ENCODE data around the gene PSMC3. TPM values are rescaled to one million over a fixed set of nuclear protein-coding genes. Genes with fewer than 3 reads are reported as not detected.

PSMC3 gene
- total and polyA plus RNA-seq, 9 of the 15 experiments (the other 6 are each of a cell fraction or from before 2014, with no cell fraction given): 44.3 to 324 (median 240) TPM

DNA sequence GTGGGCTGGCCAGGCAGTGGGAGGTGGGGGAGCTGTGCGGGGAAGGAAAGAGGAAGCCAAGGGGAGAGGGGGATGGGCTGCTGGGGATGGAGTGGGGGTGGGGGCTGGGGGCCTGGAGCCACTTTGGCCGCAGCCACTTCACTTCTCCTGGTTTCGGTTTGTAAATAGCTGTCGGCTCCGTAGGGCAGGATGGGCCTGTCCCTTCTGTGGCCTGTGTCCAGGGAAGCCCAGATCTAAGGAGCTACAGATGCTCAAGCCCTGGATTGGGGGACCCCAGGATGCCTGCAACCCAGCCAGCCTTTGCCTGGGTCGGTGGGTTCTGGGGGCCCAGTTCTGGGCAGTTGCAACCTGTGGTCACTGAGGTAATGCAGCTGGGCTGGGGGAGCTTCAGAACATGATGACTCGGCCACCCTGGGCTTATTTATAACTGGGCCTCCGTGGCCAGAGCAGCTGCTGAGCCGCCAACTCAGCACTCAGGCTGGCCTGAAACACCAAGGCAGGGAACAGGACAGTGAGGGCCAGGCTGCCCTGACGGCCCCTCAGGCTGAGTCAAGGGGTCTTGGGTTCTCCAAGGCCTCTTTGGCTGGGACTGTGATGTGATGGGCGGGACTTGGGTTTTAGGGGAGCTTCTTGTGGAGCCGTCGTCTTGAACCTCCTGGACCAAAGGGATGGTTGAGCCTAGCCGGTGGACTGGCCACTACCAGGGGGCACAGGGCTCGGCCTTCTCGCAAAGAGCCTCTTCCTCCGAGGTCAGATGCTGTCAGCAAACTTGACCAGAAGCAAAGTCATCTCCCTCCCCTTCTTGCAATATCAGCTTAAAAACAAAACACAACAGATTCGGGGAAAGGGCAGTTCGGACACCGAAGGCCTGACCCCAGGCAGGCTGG is 32.8 kb downstream of the PSMC3 start (continued):
- no peak for TF ChIP-seq ELK3 (CRISPR knock-in tag; IDR thresholded peaks at IDR 0.05)
- no peak for TF ChIP-seq SIX5 (IDR thresholded peaks at IDR 0.05; ENCODE audit: borderline replicate concordance in 1 of 2, insufficient read depth in 1 of 2, low read depth in 1 of 2, low read length in 2 of 2)
- TF ChIP-seq, protein P1, sequence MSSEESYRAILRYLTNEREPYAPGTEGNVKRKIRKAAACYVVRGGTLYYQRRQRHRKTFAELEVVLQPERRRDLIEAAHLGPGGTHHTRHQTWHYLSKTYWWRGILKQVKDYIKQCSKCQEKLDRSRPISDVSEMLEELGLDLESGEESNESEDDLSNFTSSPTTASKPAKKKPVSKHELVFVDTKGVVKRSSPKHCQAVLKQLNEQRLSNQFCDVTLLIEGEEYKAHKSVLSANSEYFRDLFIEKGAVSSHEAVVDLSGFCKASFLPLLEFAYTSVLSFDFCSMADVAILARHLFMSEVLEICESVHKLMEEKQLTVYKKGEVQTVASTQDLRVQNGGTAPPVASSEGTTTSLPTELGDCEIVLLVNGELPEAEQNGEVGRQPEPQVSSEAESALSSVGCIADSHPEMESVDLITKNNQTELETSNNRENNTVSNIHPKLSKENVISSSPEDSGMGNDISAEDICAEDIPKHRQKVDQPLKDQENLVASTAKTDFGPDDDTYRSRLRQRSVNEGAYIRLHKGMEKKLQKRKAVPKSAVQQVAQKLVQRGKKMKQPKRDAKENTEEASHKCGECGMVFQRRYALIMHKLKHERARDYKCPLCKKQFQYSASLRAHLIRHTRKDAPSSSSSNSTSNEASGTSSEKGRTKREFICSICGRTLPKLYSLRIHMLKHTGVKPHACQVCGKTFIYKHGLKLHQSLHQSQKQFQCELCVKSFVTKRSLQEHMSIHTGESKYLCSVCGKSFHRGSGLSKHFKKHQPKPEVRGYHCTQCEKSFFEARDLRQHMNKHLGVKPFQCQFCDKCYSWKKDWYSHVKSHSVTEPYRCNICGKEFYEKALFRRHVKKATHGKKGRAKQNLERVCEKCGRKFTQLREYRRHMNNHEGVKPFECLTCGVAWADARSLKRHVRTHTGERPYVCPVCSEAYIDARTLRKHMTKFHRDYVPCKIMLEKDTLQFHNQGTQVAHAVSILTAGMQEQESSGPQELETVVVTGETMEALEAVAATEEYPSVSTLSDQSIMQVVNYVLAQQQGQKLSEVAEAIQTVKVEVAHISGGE (CRISPR knock-in tag; IDR thresholded peaks at IDR 0.05): no peak
- no peak for TF ChIP-seq TAF7 (tag; IDR thresholded peaks at IDR 0.05)
- TF ChIP-seq ZNF436 (CRISPR knock-in tag; IDR thresholded peaks at IDR 0.05): no peak
- TF ChIP-seq ZNF384 (IDR thresholded peaks at IDR 0.05; ENCODE audit: low read depth, low read length): no peak
- no peak for TF ChIP-seq SREBF1 (IDR thresholded peaks at IDR 0.05; ENCODE audit: borderline replicate concordance, low read depth, low read length)
- TF ChIP-seq ZNF592 (IDR thresholded peaks at IDR 0.05): peak; percentile 82
- no peak for TF ChIP-seq ZNF143 (CRISPR knock-in tag; IDR thresholded peaks at IDR 0.05)
- TF ChIP-seq ZNF197 (CRISPR knock-in tag; IDR thresholded peaks at IDR 0.05; ENCODE audit: low read depth): 0 out of 2 replicates have a peak, but pooled peaks have one; percentile 3
- TF ChIP-seq ZNF280B (CRISPR knock-in tag; IDR thresholded peaks at IDR 0.05): no peak
- no peak for TF ChIP-seq SUPT5H (IDR thresholded peaks at IDR 0.05)
- TF ChIP-seq ZNF124 (CRISPR knock-in tag; IDR thresholded peaks at IDR 0.05): no peak
- TF ChIP-seq TOE1 (IDR thresholded peaks at IDR 0.05; ENCODE audit: borderline replicate concordance): no peak
- no peak for TF ChIP-seq TOE1 (CRISPR knock-in tag; IDR thresholded peaks at IDR 0.05; ENCODE audit: borderline replicate concordance, low read depth)
